DND-41 (cell line): ENCODE results near the gene DEFB121.
A peak's percentile ranks its signal among the peaks of the same experiment; 100 is the strongest.

Source experiments
- CTCF ChIP-seq: IDR thresholded peaks from 2 replicates; pipeline ENCODE4 v1.5.1; 2012; ENCODE audit warnings: borderline replicate concordance, low read length, moderate library complexity, mild to moderate bottlenecking; ENCODE audit not compliant: poor library complexity, severe bottlenecking; ENCODE audit errors: extremely low read depth
- EZH2 ChIP-seq: IDR thresholded peaks from 3 replicates; pipeline ENCODE4 v1.6.1; 2012; ENCODE audit warnings: borderline replicate concordance, low read depth, mild to moderate bottlenecking, moderate library complexity, low read length, inconsistent platforms; ENCODE audit not compliant: severe bottlenecking

GRCh38 chr20:31440012-31440659 lies 34.1 kb upstream of the DEFB121 start, which contains the start of gene DEFB123:
- TF ChIP-seq CTCF, result peak; percentile 59
- no peak for TF ChIP-seq EZH2
